A549 (cell line): ENCODE results near the gene PARD6B. TPM values are rescaled to one million over a fixed set of nuclear protein-coding genes. Genes with fewer than 3 reads are reported as not detected.
"Not testable (repeated sequence)": the region's sequence is repeated elsewhere in the genome, so short reads cannot be mapped to it uniquely, and the experiment has no call there.

ENCODE experiments used
- ATAC-seq, 2 experiments: fragments of 200-7000 bp in 1 of 2; fragments of >200 bp in 1 of 2; cut with Nextera tagmentation in 1 of 2; cut with Tn5 transposase in 1 of 2; 3 replicates each; pipeline versions ENCODE4 v1.8.0 to v1.9.1; 2018 to 2020; ENCODE audit warnings: mild to moderate bottlenecking in 1 of 2, moderate library complexity in 1 of 2
- CTCF ChIA-PET: fragments of 300-600 bp; sonication (Branson Sonifier 250); formaldehyde crosslinking; extraction: SDS; loops from one replicate; lab custom pipeline; 2021; ENCODE audit warnings: antibody characterized with exemption, inconsistent platforms; lab: Yijun Ruan, JAX
- POLR2A ChIA-PET: fragments of 350-600 bp; formaldehyde crosslinking; extraction: SDS; loops from one replicate; lab custom pipeline; 2021; ENCODE audit warnings: antibody characterized with exemption, inconsistent platforms; lab: Yijun Ruan, JAX
- DNase-seq, 2 experiments: peaks; one replicate each; pipeline versions ENCODE4 v3.0.0 to v3.0.0-alpha.2; 2011 to 2016; ENCODE audit warnings: low read depth in 1 of 2, low spot score in 1 of 2
- FAIRE-seq: peaks from 2 replicates; lab custom pipeline; 2011; peaks lifted over from hg19 to GRCh38; lab: Jason Lieb, UNC
- H3K27ac ChIP-seq, 2 experiments: fragments of >200 bp; sonication (Bioruptor Twin); formaldehyde crosslinking; 3 replicates each; pipeline ENCODE4 v1.5.1; 2016 to 2017
- H3K4me1 ChIP-seq: fragments of >200 bp; sonication (Bioruptor Twin); formaldehyde crosslinking; 3 replicates; pipeline ENCODE4 v1.6.1; 2016
- H3K4me2 ChIP-seq: fragments of >200 bp; sonication (Bioruptor Twin); formaldehyde crosslinking; 3 replicates; pipeline ENCODE4 v1.6.1; 2016
- H3K4me3 ChIP-seq: fragments of >200 bp; sonication (Bioruptor Twin); formaldehyde crosslinking; 3 replicates; pipeline ENCODE4 v1.5.1; 2016
- H3K9me3 ChIP-seq: fragments of >200 bp; sonication (Bioruptor Twin); formaldehyde crosslinking; 3 replicates; pipeline ENCODE4 v1.6.1; 2016
- BHLHE40 ChIP-seq: IDR thresholded peaks from 2 replicates; pipeline ENCODE4 v1.6.1; 2012; ENCODE audit warnings: low read depth, low read length, inconsistent platforms
- CEBPB ChIP-seq, 2 experiments: fragments of >200 bp in 1 of 2; sonication (Bioruptor Twin) in 1 of 2; formaldehyde crosslinking in 1 of 2; IDR thresholded peaks; 2 replicates each; pipeline ENCODE4 v1.6.1; 2012 to 2016
- EHMT2 ChIP-seq: fragments of 200-600 bp; sonication (generic); IDR thresholded peaks from 2 replicates; pipeline ENCODE4 v1.6.1; 2016; ENCODE audit warnings: antibody characterized with exemption, low read depth, mild to moderate bottlenecking, moderate library complexity
- ESRRA ChIP-seq: fragments of 150-350 bp; IDR thresholded peaks from 2 replicates; pipeline ENCODE4 v1.6.1; 2014; ENCODE audit warnings: mild to moderate bottlenecking, low read length, borderline replicate concordance
- FOSB ChIP-seq: fragments of 250-450 bp; sonication (Bioruptor Pico); IDR thresholded peaks from 2 replicates; pipeline ENCODE4 v1.5.0; 2020; ENCODE audit warnings: mild to moderate bottlenecking, moderate library complexity
- FOSL2 ChIP-seq, 2 experiments: fragments of 450-650 bp in 1 of 2; fragments of >200 bp in 1 of 2; sonication (Bioruptor Twin) in 1 of 2; formaldehyde crosslinking; IDR thresholded peaks; 2 replicates each; pipeline versions ENCODE4 v1.5.0 to v1.6.1; 2016 to 2020; ENCODE audit warnings: mild to moderate bottlenecking in 1 of 2, moderate library complexity in 1 of 2
- FOXS1 ChIP-seq: fragments of 250-450 bp; sonication (Bioruptor Pico); IDR thresholded peaks from 2 replicates; pipeline ENCODE4 v1.5.0; 2020; ENCODE audit warnings: mild to moderate bottlenecking, moderate library complexity
- GATA3 ChIP-seq: IDR thresholded peaks from 2 replicates; pipeline ENCODE4 v1.6.1; 2012; ENCODE audit warnings: borderline replicate concordance
- HOXA7 ChIP-seq: fragments of 250-450 bp; sonication (Bioruptor Pico); IDR thresholded peaks from 2 replicates; pipeline ENCODE4 v1.5.0; 2020; ENCODE audit warnings: mild to moderate bottlenecking, moderate library complexity
- JUN ChIP-seq, 2 experiments: fragments of >200 bp; sonication (Bioruptor Twin); formaldehyde crosslinking; IDR thresholded peaks; 2 replicates in 1 of 2; 3 replicates in 1 of 2; pipeline ENCODE4 v1.6.1; 2016 to 2017
- KDM1A ChIP-seq: fragments of 200-600 bp; sonication (generic); IDR thresholded peaks from 2 replicates; pipeline ENCODE4 v1.6.1; 2016; ENCODE audit warnings: low read depth, mild to moderate bottlenecking
- MAFK ChIP-seq: fragments of 450-650 bp; IDR thresholded peaks from 2 replicates; pipeline ENCODE4 v1.6.1; 2014; ENCODE audit not compliant: partially characterized antibody
- MAZ ChIP-seq: fragments of 150-350 bp; IDR thresholded peaks from 2 replicates; pipeline ENCODE4 v1.6.1; 2014; ENCODE audit warnings: antibody characterized with exemption, low read depth, low read length, borderline replicate concordance
- NPAS2 ChIP-seq: fragments of 250-450 bp; sonication (Bioruptor Pico); IDR thresholded peaks from 2 replicates; pipeline ENCODE4 v1.8.0; 2022; ENCODE audit warnings: mild to moderate bottlenecking, moderate library complexity, borderline replicate concordance
- RAD21 ChIP-seq, 2 experiments: fragments of >200 bp in 1 of 2; sonication (Bioruptor Twin) in 1 of 2; formaldehyde crosslinking in 1 of 2; IDR thresholded peaks in 1 of 2; conservative IDR thresholded peaks in 1 of 2; 2 replicates in 1 of 2; 3 replicates in 1 of 2; pipeline ENCODE4 v1.6.1; 2012 to 2018; ENCODE audit warnings: inconsistent platforms in 1 of 2
- RCOR1 ChIP-seq: fragments of 150-350 bp; IDR thresholded peaks from 2 replicates; pipeline ENCODE4 v1.6.1; 2014; ENCODE audit warnings: antibody characterized with exemption, low read length, low read depth
- TP53 ChIP-seq: fragments of 250-450 bp; sonication (Bioruptor Pico); IDR thresholded peaks from 2 replicates; pipeline ENCODE4 v1.5.0; 2021; ENCODE audit warnings: mild to moderate bottlenecking, moderate library complexity
- WGBS: methylation state at CpG from one replicate; pipeline ENCODE4 v1.1.6; 2017; ENCODE audit errors: missing lambda C conversion rate; 5-methylcytosine and 5-hydroxymethylcytosine counted together
- polyA plus RNA-seq, 4 experiments: library from polyadenylated mRNA; depleted of rRNA in 3 of 4; stranded (reverse); fragments of >200 nt; fragmentation: RNase III in 1 of 4; extraction: RNeasy Plus Mini Kit Qiagen cat#74134 plus additional on column Dnase treatment in 1 of 4; gene quantifications; 2 replicates in 3 of 4; 3 replicates in 1 of 4; pipeline ENCODE4 v1.2.3, GENCODE V29; 2011 to 2017
- TF ChIP-seq, protein P1 (sequence below): IDR thresholded peaks from 2 replicates; pipeline ENCODE4 v1.6.1; 2012
- TF ChIP-seq, protein P2 (sequence below): fragments of 450-650 bp; IDR thresholded peaks from 2 replicates; pipeline ENCODE4 v1.6.1; 2014; ENCODE audit warnings: antibody characterized with exemption
- TF ChIP-seq, protein P3 (sequence below): fragments of >200 bp; sonication (Bioruptor Twin); formaldehyde crosslinking; IDR thresholded peaks from 3 replicates; pipeline ENCODE4 v1.5.1; 2016
- TF ChIP-seq, protein P4 (sequence below): fragments of 250-450 bp; sonication (Bioruptor Pico); IDR thresholded peaks from 2 replicates; pipeline ENCODE4 v1.5.0; 2020; ENCODE audit warnings: low read depth, mild to moderate bottlenecking, moderate library complexity

Gene PARD6B
- polyA plus RNA-seq, 2 of the 4 experiments (the other 2 are of a cell fraction), result 3.1 to 6.4 TPM

DNA sequence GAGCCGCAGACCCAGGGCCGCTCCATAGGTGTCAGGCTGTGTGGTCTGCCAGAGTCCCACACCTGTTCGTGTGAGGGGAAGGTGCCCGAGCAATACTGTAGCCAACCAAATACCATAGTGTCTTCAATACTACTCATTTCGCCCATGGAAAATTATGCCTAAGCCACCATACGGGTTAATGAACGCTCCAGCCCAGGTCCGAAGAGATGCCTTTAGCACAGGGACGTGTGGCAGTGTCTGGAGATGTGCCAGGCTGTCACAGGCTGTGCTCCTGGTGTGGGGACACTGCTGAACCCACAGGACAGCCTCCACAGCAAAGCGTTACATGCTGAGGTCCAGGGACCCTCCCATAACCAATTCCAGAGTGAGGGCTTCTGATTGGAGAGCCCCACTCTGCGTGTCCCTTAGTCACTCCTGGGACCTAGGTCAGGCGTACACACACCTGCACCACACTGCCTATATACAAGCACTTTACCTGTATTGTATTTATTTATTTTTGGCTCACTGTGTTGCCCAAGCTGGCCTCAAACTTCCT, 38.2 kb downstream of the PARD6B start:
- peak overlapping the region in 1 of 2 experiments; percentile 84; a peak in 3 of 6 replicates for H3K27ac ChIP-seq
- DNase-seq, POLR2A ChIA-PET, H3K4me2 ChIP-seq, FAIRE-seq, H3K4me3 ChIP-seq, ATAC-seq, H3K9me3 ChIP-seq: not testable (repeated sequence)
- CTCF ChIA-PET, result interaction anchor here (1.9 to 6.0 kb wide), 2 partner anchors 20 to 25 kb away, joined by 4 to 64 read pairs; partner anchors contain the start of gene BCAS4
- peaks cover 55% of the 10 kb centered on the region for H3K4me1 ChIP-seq
- WGBS, result 75% methylated on average over 8 of the region's 12 CpGs

DNA sequence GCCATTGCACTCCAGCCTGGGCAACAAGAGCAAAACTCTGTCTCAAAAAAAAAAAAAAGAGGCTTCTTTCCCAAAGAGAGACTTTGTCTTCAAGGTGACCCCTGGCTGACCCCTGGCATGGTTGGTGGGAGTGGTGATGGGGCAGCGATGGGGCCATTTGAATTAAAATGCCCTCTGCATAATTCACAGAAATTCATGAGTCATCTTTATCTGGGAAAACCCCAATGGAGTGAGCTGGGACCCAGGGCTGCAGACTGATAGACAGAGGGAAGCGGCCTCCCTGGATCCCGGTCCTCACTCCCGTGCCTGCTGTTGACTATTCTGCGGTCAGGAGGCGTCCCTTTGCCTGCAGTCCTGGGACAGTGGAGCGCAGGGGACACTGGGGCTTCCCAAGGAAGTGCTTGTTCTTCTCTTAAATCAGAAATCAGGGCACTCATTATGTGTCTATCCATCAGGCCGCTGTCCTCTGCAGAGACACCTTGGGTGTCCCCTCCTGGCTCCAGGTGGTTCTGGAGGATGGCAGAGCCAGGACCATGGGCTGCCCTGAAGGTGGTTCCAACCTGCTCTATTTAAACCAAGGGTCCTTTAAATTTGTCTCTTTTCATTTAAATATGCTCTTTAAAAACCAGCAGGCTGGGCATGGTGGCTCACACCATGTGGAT, 40.2 kb downstream of the PARD6B start:
- Histone ChIP-seq H3K27ac (peak overlapping the region; percentile 39 to 84; a peak in 4 of 6 replicates), H3K4me1 (peaks cover 36% of the 10 kb centered on the region), H3K4me2 (peak overlapping the region; percentile 29; the same call in 2 of the 3 replicates)
- 43% methylated on average over 4 of the region's 8 CpGs for WGBS
- ATAC-seq (peak; percentile 75 to 81), DNase-seq (peak in 1 of 2 experiments; percentile 46), FAIRE-seq (peak; percentile 78)
- POLR2A ChIA-PET; H3K9me3 ChIP-seq; H3K4me3 ChIP-seq; TF ChIP-seq FOSL2 (IDR thresholded peaks at IDR 0.05): not testable (repeated sequence)
- CTCF ChIA-PET, result interaction anchor here (0.7 to 1.9 kb wide), 6 partner anchors 16 to 407 kb away, joined by 3 to 6 read pairs (median 4); partner anchors contain the start of gene BCAS4
- TF ChIP-seq FOSL2 (CRISPR knock-in tag; IDR thresholded peaks at IDR 0.05) (peak; percentile 60), ESRRA (peak; percentile 41; the same call in 1 of the 2 replicates), MAFK (peak; percentile 79)
- TF ChIP-seq, protein P1, sequence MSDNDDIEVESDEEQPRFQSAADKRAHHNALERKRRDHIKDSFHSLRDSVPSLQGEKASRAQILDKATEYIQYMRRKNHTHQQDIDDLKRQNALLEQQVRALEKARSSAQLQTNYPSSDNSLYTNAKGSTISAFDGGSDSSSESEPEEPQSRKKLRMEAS, result peak; percentile 12; the same call in 1 of the 2 replicates

DNA sequence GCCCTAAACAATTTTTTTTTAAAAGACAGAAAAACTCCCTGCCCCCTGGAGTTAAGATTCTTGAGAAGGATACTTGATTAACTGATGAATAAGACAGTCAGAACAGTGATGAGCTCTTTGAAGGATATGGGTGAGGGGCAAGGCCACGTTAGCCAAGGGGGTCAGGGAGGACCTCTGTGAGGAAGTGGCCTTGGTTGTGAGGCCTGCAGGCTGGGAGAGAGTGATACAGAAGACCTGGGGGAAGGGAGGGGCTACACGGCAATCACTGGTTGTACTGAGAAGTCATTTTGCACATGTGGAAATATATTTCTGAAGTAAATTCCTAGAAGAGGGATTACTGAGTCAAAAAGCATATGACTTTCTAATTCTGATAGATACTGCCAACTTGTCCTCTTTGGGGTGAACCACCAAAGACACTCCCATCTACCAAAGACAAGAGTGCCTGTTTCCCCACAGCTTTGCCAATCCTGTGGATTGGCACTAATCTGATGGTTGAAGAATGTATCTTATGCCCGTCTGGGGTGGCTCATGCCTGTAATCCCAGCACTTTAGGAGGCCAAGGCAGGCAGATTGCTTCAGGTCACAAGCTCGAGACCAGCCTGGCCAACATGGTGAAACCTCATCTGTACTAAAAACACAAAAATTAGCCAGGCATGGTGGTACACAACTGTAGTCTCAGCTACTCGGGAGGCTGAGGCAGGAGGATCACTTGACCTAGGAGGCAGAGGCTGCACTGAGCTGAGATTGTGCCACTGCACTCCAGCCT, 41.2 kb downstream of the PARD6B start:
- H3K4me2 ChIP-seq, result no peak overlapping the region
- FAIRE-seq (no peak), ATAC-seq (no peak), DNase-seq (no peak)
- peak overlapping the region in 1 of 2 experiments; percentile 84; a peak in 3 of 6 replicates for H3K27ac ChIP-seq
- peaks cover 30% of the 10 kb centered on the region for H3K4me1 ChIP-seq
- TF ChIP-seq KDM1A (no peak), HOXA7 (CRISPR knock-in tag) (no peak)
- WGBS, result 74% methylated on average over 5 of the region's 5 CpGs
- H3K4me3 ChIP-seq, result no peak overlapping the region
- POLR2A ChIA-PET, result no interaction called here
- H3K9me3 ChIP-seq, result no peaks in the 10 kb centered on the region
- CTCF ChIA-PET, result interaction anchor here (0.6 to 2.8 kb wide), 8 partner anchors 8 to 157 kb away, joined by 3 to 17 read pairs (median 4); partner anchors contain the start of gene BCAS4

DNA sequence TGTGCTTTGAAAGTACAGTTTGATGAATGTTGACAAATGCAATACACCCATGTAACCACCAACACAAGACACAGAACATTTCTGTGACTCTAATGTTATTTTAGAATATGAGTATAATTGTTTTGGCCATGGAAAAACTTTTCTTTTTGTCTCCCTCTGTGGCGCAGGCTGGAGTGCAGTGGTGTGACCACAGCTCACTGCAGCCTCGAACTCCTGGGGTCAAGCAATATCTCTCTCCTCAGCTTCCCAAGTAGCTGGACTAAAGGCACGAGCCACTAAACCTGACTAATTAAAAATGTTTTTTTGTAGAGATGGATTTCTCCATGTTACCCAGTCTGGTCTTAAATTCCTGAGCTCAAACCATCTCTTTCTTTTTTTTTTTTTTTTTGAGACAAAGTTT, 43.1 kb downstream of the PARD6B start:
- DNase-seq (no peak), FAIRE-seq (no peak), ATAC-seq (no peak)
- Histone ChIP-seq H3K27ac (peak overlapping the region in 1 of 2 experiments; percentile 9; a peak in 1 of 6 replicates), H3K9me3 (no peaks in the 10 kb centered on the region), H3K4me2 (no peak overlapping the region), H3K4me3 (no peak overlapping the region), H3K4me1 (peaks cover 30% of the 10 kb centered on the region)
- WGBS, result 91% methylated on average over 3 of the region's 3 CpGs
- POLR2A ChIA-PET, result interaction anchor here (0.8 kb wide), 1 partner anchor 12 kb away, joined by 4 read pairs; no protein-coding TSS in a partner anchor
- CTCF ChIA-PET, result interaction anchor here (0.6 to 2.8 kb wide), 5 partner anchors 14 to 149 kb away, joined by 3 to 17 read pairs (median 4); no protein-coding TSS in a partner anchor
- TF ChIP-seq RAD21 (conservative IDR thresholded peaks at IDR 0.05 in 1 of 2, IDR thresholded peaks at IDR 0.05 in 1 of 2), result no peak
- no peak for TF ChIP-seq MAFK
- TF ChIP-seq, protein P2, sequence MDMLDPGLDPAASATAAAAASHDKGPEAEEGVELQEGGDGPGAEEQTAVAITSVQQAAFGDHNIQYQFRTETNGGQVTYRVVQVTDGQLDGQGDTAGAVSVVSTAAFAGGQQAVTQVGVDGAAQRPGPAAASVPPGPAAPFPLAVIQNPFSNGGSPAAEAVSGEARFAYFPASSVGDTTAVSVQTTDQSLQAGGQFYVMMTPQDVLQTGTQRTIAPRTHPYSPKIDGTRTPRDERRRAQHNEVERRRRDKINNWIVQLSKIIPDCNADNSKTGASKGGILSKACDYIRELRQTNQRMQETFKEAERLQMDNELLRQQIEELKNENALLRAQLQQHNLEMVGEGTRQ, result no peak
- TF ChIP-seq TP53, result no peak
- no peak for TF ChIP-seq JUN (IDR thresholded peaks at IDR 0.05)
- no peak for TF ChIP-seq FOXS1 (CRISPR knock-in tag)
- no peak for TF ChIP-seq GATA3
- no peak for TF ChIP-seq RCOR1
- TF ChIP-seq MAZ, result no peak
- no peak for TF ChIP-seq CEBPB (IDR thresholded peaks at IDR 0.05)
- no peak for TF ChIP-seq FOSB (CRISPR knock-in tag)
- no peak for TF ChIP-seq EHMT2
- TF ChIP-seq NPAS2, result no peak
- TF ChIP-seq BHLHE40, result no peak
- TF ChIP-seq, protein P3, sequence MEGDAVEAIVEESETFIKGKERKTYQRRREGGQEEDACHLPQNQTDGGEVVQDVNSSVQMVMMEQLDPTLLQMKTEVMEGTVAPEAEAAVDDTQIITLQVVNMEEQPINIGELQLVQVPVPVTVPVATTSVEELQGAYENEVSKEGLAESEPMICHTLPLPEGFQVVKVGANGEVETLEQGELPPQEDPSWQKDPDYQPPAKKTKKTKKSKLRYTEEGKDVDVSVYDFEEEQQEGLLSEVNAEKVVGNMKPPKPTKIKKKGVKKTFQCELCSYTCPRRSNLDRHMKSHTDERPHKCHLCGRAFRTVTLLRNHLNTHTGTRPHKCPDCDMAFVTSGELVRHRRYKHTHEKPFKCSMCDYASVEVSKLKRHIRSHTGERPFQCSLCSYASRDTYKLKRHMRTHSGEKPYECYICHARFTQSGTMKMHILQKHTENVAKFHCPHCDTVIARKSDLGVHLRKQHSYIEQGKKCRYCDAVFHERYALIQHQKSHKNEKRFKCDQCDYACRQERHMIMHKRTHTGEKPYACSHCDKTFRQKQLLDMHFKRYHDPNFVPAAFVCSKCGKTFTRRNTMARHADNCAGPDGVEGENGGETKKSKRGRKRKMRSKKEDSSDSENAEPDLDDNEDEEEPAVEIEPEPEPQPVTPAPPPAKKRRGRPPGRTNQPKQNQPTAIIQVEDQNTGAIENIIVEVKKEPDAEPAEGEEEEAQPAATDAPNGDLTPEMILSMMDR, result no peak
- TF ChIP-seq, protein P4, sequence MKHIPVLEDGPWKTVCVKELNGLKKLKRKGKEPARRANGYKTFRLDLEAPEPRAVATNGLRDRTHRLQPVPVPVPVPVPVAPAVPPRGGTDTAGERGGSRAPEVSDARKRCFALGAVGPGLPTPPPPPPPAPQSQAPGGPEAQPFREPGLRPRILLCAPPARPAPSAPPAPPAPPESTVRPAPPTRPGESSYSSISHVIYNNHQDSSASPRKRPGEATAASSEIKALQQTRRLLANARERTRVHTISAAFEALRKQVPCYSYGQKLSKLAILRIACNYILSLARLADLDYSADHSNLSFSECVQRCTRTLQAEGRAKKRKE (CRISPR knock-in tag), result no peak
